Endometrium (tissue), 2 donors: ENCODE results near the gene IMMP2L.

Experiments
- FAIRE-seq: peaks from 2 replicates; lab custom pipeline; 2012; peaks lifted over from hg19 to GRCh38; lab: Jason Lieb, UNC
- donor health status: control.
- donor health status: control.

The IMMP2L gene

GRCh38 chr7:111029574-111030251, 532.6 kb downstream of the IMMP2L start:
- FAIRE-seq, result no peak

- FAIRE-seq, result no peak
Measured at GRCh38 chr7:111029141-111029572, 533.1 kb downstream of the IMMP2L start.

GRCh38 chr7:111027396-111027795, 534.9 kb downstream of the IMMP2L start:
- no peak for FAIRE-seq

- FAIRE-seq, result no peak
Measured at GRCh38 chr7:111026806-111027205, 535.5 kb downstream of the IMMP2L start.

- no peak for FAIRE-seq
Measured at GRCh38 chr7:111026343-111026742, 535.9 kb downstream of the IMMP2L start.

GRCh38 chr7:111025006-111025405, 537.3 kb downstream of the IMMP2L start:
- FAIRE-seq, result no peak

- FAIRE-seq, result no peak
Measured at GRCh38 chr7:111018960-111019736, 543.1 kb downstream of the IMMP2L start.

GRCh38 chr7:111018447-111018846, 543.8 kb downstream of the IMMP2L start:
- FAIRE-seq, result no peak

- FAIRE-seq, result no peak
Measured at GRCh38 chr7:111014079-111014478, 548.2 kb downstream of the IMMP2L start.

- no peak for FAIRE-seq
Measured at GRCh38 chr7:111012799-111013675, 549.3 kb downstream of the IMMP2L start.

GRCh38 chr7:111012149-111012548, 550.1 kb downstream of the IMMP2L start:
- no peak for FAIRE-seq

GRCh38 chr7:111011520-111011919, 550.8 kb downstream of the IMMP2L start:
- no peak for FAIRE-seq

GRCh38 chr7:111010798-111011197, 551.5 kb downstream of the IMMP2L start:
- no peak for FAIRE-seq

GRCh38 chr7:111009526-111010040, 552.7 kb downstream of the IMMP2L start:
- FAIRE-seq, result no peak

- no peak for FAIRE-seq
Measured at GRCh38 chr7:111006691-111007090, 555.6 kb downstream of the IMMP2L start.

- no peak for FAIRE-seq
Measured at GRCh38 chr7:111006040-111006439, 556.3 kb downstream of the IMMP2L start.

GRCh38 chr7:111005445-111005844, 556.8 kb downstream of the IMMP2L start:
- FAIRE-seq, result no peak

- no peak for FAIRE-seq
Measured at GRCh38 chr7:111004310-111004901, 557.9 kb downstream of the IMMP2L start.

GRCh38 chr7:111003883-111004282, 558.4 kb downstream of the IMMP2L start:
- no peak for FAIRE-seq

- no peak for FAIRE-seq
Measured at GRCh38 chr7:110994028-110994967, 568.0 kb downstream of the IMMP2L start.
